Measurements from ENCODE around the gene TBPL1.

DNA sequence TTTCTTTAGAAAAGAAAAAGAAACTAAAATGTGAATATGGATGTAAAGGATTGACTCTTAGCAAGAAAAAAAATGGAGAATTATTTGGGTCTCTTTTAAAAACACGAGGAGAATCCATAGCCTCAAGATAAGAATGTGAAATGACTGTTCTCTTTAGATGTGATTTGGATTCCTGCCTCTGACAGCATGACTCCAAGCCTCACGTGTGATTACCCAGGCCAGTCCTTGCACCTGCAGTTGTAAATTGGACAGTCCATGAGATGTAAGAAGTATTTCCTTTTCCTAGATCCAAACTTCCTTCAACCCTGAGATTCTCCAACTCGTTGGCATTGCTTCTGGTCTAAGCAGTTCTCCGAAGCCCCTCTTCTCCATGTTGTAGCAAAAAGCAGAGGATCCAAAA lies 67.5 kb downstream of the TBPL1 start:
- TF ChIP-seq EZH2phosphoT487 (IDR thresholded peaks at IDR 0.05; ENCODE audit: borderline replicate concordance): no peak
- TF ChIP-seq, protein P1, sequence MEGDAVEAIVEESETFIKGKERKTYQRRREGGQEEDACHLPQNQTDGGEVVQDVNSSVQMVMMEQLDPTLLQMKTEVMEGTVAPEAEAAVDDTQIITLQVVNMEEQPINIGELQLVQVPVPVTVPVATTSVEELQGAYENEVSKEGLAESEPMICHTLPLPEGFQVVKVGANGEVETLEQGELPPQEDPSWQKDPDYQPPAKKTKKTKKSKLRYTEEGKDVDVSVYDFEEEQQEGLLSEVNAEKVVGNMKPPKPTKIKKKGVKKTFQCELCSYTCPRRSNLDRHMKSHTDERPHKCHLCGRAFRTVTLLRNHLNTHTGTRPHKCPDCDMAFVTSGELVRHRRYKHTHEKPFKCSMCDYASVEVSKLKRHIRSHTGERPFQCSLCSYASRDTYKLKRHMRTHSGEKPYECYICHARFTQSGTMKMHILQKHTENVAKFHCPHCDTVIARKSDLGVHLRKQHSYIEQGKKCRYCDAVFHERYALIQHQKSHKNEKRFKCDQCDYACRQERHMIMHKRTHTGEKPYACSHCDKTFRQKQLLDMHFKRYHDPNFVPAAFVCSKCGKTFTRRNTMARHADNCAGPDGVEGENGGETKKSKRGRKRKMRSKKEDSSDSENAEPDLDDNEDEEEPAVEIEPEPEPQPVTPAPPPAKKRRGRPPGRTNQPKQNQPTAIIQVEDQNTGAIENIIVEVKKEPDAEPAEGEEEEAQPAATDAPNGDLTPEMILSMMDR (conservative IDR thresholded peaks at IDR 0.05; ENCODE audit: low read length): no peak

Data from Loucy (cell line).